ENCODE results near the gene DIP2A. TPM values are rescaled to one million over a fixed set of nuclear protein-coding genes. Genes with fewer than 3 reads are reported as not detected.

Gene DIP2A
- polyA plus RNA-seq, 1 donor from 2014 or later = 45.0 TPM

DNA sequence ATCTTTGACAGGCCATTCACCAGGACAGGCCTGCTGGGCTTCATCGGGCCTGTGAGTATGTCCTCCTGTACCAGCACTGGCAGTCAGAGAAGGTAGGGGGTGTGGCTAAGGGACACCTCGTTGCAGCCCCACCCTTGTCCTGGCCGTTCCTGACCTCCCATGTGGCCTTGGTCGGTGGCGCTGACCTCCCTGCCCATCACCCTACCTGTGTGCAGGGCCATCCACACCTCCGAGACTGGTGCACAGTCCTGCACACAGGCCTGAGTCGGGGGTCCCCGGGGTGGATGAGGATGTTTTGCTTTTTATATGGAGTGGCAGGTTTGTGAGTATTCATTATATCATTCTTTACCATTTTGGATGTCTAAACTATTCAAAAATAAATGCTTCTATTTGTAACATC, 87.2 kb downstream of the DIP2A start:
- Histone ChIP-seq H3K36me3 (ENCODE audit: insufficient read depth, low read length) (peaks cover 4% of the 10 kb centered on the region), H3K27ac (ENCODE audit: low read length) (no peak overlapping the region), H3F3A (ENCODE audit: insufficient read depth, low read length, poor library complexity, severe bottlenecking) (no peaks in the 10 kb centered on the region), H3K9ac (ENCODE audit: low read length) (no peak overlapping the region), H3K9me2 (ENCODE audit: insufficient read depth, low read length) (no peaks in the 10 kb centered on the region), H3K4me2 (ENCODE audit: low read length) (no peak overlapping the region), H3K27me3 (ENCODE audit: insufficient read depth, low read depth, low read length) (no peaks in the 10 kb centered on the region), H4K20me1 (ENCODE audit: insufficient read depth) (no peaks in the 10 kb centered on the region), H3K9me3 (ENCODE audit: low read length) (no peaks in the 10 kb centered on the region), H3K4me3 (ENCODE audit: low read length) (no peak overlapping the region), H2AFZ (ENCODE audit: low read depth, low read length) (no peak overlapping the region), H3K79me2 (replicated peaks; ENCODE audit: insufficient read depth, low read length) (no peaks in the 10 kb centered on the region)
- TF ChIP-seq EP300 (conservative IDR thresholded peaks at IDR 0.05; ENCODE audit: poor library complexity, severe bottlenecking) (no peak), TAF1 (IDR thresholded peaks at IDR 0.05; ENCODE audit: low read depth) (no peak), RAD21 (conservative IDR thresholded peaks at IDR 0.05) (no peak), CTCF (IDR thresholded peaks at IDR 0.05; ENCODE audit: poor library complexity, severe bottlenecking) (no peak), EZH2 (IDR thresholded peaks at IDR 0.05; ENCODE audit: borderline replicate concordance, insufficient read depth, low read length, poor library complexity, severe bottlenecking) (no peak), POLR2AphosphoS5 (IDR thresholded peaks at IDR 0.05) (no peak), MXI1 (conservative IDR thresholded peaks at IDR 0.05; ENCODE audit: poor library complexity, severe bottlenecking) (no peak), SMC3 (conservative IDR thresholded peaks at IDR 0.05; ENCODE audit: poor library complexity) (no peak)
- TF ChIP-seq, protein P1, sequence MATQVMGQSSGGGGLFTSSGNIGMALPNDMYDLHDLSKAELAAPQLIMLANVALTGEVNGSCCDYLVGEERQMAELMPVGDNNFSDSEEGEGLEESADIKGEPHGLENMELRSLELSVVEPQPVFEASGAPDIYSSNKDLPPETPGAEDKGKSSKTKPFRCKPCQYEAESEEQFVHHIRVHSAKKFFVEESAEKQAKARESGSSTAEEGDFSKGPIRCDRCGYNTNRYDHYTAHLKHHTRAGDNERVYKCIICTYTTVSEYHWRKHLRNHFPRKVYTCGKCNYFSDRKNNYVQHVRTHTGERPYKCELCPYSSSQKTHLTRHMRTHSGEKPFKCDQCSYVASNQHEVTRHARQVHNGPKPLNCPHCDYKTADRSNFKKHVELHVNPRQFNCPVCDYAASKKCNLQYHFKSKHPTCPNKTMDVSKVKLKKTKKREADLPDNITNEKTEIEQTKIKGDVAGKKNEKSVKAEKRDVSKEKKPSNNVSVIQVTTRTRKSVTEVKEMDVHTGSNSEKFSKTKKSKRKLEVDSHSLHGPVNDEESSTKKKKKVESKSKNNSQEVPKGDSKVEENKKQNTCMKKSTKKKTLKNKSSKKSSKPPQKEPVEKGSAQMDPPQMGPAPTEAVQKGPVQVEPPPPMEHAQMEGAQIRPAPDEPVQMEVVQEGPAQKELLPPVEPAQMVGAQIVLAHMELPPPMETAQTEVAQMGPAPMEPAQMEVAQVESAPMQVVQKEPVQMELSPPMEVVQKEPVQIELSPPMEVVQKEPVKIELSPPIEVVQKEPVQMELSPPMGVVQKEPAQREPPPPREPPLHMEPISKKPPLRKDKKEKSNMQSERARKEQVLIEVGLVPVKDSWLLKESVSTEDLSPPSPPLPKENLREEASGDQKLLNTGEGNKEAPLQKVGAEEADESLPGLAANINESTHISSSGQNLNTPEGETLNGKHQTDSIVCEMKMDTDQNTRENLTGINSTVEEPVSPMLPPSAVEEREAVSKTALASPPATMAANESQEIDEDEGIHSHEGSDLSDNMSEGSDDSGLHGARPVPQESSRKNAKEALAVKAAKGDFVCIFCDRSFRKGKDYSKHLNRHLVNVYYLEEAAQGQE (IDR thresholded peaks at IDR 0.05; ENCODE audit: borderline replicate concordance) = no peak

- Histone ChIP-seq H4K20me1 (ENCODE audit: insufficient read depth) (no peaks in the 10 kb centered on the region), H3K4me3 (ENCODE audit: low read length) (no peak overlapping the region), H3F3A (ENCODE audit: insufficient read depth, low read length, poor library complexity, severe bottlenecking) (no peaks in the 10 kb centered on the region), H3K4me2 (ENCODE audit: low read length) (no peak overlapping the region), H3K9me2 (ENCODE audit: insufficient read depth, low read length) (no peaks in the 10 kb centered on the region), H3K27me3 (ENCODE audit: insufficient read depth, low read depth, low read length) (no peaks in the 10 kb centered on the region), H3K9me3 (ENCODE audit: low read length) (no peaks in the 10 kb centered on the region), H3K9ac (ENCODE audit: low read length) (no peak overlapping the region), H3K27ac (ENCODE audit: low read length) (no peak overlapping the region), H3K36me3 (ENCODE audit: insufficient read depth, low read length) (no peaks in the 10 kb centered on the region), H2AFZ (ENCODE audit: low read depth, low read length) (no peak overlapping the region), H3K79me2 (replicated peaks; ENCODE audit: insufficient read depth, low read length) (no peaks in the 10 kb centered on the region)
- TF ChIP-seq, protein P1 (IDR thresholded peaks at IDR 0.05; ENCODE audit: borderline replicate concordance) = no peak
- TF ChIP-seq TAF1 (IDR thresholded peaks at IDR 0.05; ENCODE audit: low read depth) (no peak), CTCF (IDR thresholded peaks at IDR 0.05; ENCODE audit: poor library complexity, severe bottlenecking) (no peak), POLR2AphosphoS5 (IDR thresholded peaks at IDR 0.05) (no peak)
Observed at GRCh38 chr21:46546799-46547198, 88.1 kb downstream of the DIP2A start.
